B cell (primary cell): ENCODE data around the gene SH3RF1.

ENCODE experiments used
- CTCF ChIP-seq: fragments of 200-600 bp; IDR thresholded peaks from one replicate; pipeline ENCODE4 v1.8.0; 2022; ENCODE audit warnings: antibody characterized with exemption, mild to moderate bottlenecking
- EZH2 ChIP-seq: IDR thresholded peaks from 2 replicates; pipeline ENCODE4 v1.6.1; 2012; ENCODE audit warnings: borderline replicate concordance, low read depth, mild to moderate bottlenecking, moderate library complexity, low read length; ENCODE audit not compliant: insufficient read depth, poor library complexity, severe bottlenecking

- no peak for TF ChIP-seq CTCF
- no peak for TF ChIP-seq EZH2
Measured at GRCh38 chr4:169228076-169228475, 42.7 kb downstream of the SH3RF1 start.
